ENCODE results near the gene LIX1L. TPM values are rescaled to one million over a fixed set of nuclear protein-coding genes. Genes with fewer than 3 reads are reported as not detected.
A peak's percentile ranks its signal among the peaks of the same experiment; 100 is the strongest.

LIX1L gene
- total and polyA plus RNA-seq, 2 of the 13 experiments (the other 11 are each of a cell fraction or from before 2014, with no cell fraction given), result 8.1 to 24.9 TPM

GRCh38 chr1:145891587-145892485, 66.0 kb downstream of the LIX1L start (continued):
- TF ChIP-seq ZNF512 (CRISPR knock-in tag; IDR thresholded peaks at IDR 0.05) (no peak), ATF1 (CRISPR knock-in tag; IDR thresholded peaks at IDR 0.05) (peak; percentile 48; the same call in 1 of the 2 replicates), CEBPB (IDR thresholded peaks at IDR 0.05; ENCODE audit: borderline replicate concordance, low read depth, low read length) (no peak), MEIS1 (CRISPR knock-in tag; IDR thresholded peaks at IDR 0.05; ENCODE audit: borderline replicate concordance) (no peak), SPEN (CRISPR knock-in tag; IDR thresholded peaks at IDR 0.05; ENCODE audit: low read depth) (peak; percentile 74; the same call in 1 of the 2 replicates), CCAR2 (optimal IDR thresholded peaks at IDR 0.05; ENCODE audit: low read depth, low read length) (no peak), ZNF12 (CRISPR knock-in tag; IDR thresholded peaks at IDR 0.05) (peak; percentile 59), PPARG (CRISPR knock-in tag; conservative IDR thresholded peaks at IDR 0.05) (peak; percentile 71; the same call in 1 of the 2 replicates), NFYC (CRISPR knock-in tag; IDR thresholded peaks at IDR 0.05) (peak; percentile 33; the same call in 1 of the 2 replicates), ZNF263 (CRISPR knock-in tag; IDR thresholded peaks at IDR 0.05) (peak; percentile 61), CENPT (CRISPR knock-in tag; IDR thresholded peaks at IDR 0.05; ENCODE audit: low read depth) (no peak), FOSL1 (CRISPR knock-in tag; IDR thresholded peaks at IDR 0.05; ENCODE audit: borderline replicate concordance) (peak; percentile 83; the same call in 1 of the 2 replicates), RFX3 (CRISPR knock-in tag; IDR thresholded peaks at IDR 0.05) (no peak), RARA (CRISPR knock-in tag; IDR thresholded peaks at IDR 0.05) (peak; percentile 63), ZZZ3 (CRISPR knock-in tag; IDR thresholded peaks at IDR 0.05; ENCODE audit: borderline replicate concordance) (no peak), NCOR1 (IDR thresholded peaks at IDR 0.05; ENCODE audit: borderline replicate concordance, low read length) (peak; percentile 5; the same call in 1 of the 2 replicates), ZHX1 (CRISPR knock-in tag; IDR thresholded peaks at IDR 0.05; ENCODE audit: low read depth) (no peak), ZNF598 (CRISPR knock-in tag; IDR thresholded peaks at IDR 0.05; ENCODE audit: borderline replicate concordance) (no peak), CHCHD3 (CRISPR knock-in tag; IDR thresholded peaks at IDR 0.05) (no peak)
- TF ChIP-seq, protein P1, sequence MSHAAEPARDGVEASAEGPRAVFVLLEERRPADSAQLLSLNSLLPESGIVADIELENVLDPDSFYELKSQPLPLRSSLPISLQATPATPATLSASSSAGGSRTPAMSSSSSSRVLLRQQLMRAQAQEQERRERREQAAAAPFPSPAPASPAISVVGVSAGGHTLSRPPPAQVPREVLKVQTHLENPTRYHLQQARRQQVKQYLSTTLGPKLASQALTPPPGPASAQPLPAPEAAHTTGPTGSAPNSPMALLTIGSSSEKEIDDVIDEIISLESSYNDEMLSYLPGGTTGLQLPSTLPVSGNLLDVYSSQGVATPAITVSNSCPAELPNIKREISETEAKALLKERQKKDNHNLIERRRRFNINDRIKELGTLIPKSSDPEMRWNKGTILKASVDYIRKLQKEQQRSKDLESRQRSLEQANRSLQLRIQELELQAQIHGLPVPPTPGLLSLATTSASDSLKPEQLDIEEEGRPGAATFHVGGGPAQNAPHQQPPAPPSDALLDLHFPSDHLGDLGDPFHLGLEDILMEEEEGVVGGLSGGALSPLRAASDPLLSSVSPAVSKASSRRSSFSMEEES (CRISPR knock-in tag; IDR thresholded peaks at IDR 0.05), result peak; percentile 37; the same call in 1 of the 2 replicates
- TF ChIP-seq, protein P2, sequence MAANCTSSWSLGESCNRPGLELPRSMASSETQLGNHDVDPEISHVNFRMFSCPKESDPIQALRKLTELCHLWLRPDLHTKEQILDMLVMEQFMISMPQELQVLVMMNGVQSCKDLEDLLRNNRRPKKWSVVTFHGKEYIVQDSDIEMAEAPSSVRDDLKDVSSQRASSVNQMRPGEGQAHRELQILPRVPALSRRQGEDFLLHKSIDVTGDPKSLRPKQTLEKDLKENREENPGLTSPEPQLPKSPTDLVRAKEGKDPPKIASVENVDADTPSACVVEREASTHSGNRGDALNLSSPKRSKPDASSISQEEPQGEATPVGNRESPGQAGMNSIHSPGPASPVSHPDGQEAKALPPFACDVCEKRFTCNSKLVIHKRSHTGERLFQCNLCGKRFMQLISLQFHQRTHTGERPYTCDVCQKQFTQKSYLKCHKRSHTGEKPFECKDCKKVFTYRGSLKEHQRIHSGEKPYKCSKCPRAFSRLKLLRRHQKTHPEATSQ (CRISPR knock-in tag; IDR thresholded peaks at IDR 0.05; ENCODE audit: borderline replicate concordance), result 0 out of 2 replicates have a peak, but pooled peaks have one; percentile 52

Data from HepG2 (cell line).